Measurements from ENCODE around the gene TRUB2. TPM values are rescaled to one million over a fixed set of nuclear protein-coding genes. Genes with fewer than 3 reads are reported as not detected.

TRUB2 gene
- total RNA-seq, 1 experiment from 2014 or later, result 42.1 TPM

- DNase-seq (ENCODE audit: low read depth, low spot score), result no peak
- Histone ChIP-seq H3K4me1 (ENCODE audit: control insufficient read depth in 1 of 2, insufficient read depth in 2 of 2, low read length in 2 of 2) (peaks cover 13 to 16% of the 10 kb centered on the region in 2 experiments; a peak in 3 of 4 replicates), H3K4me2 (ENCODE audit: low read length) (no peak overlapping the region), H3K9me3 (ENCODE audit: control insufficient read depth in 1 of 2, insufficient read depth in 1 of 2, low read depth in 1 of 2, low read length in 2 of 2) (no peaks in the 10 kb centered on the region), H3K9me2 (ENCODE audit: insufficient read depth) (no peaks in the 10 kb centered on the region), H3K79me2 (ENCODE audit: insufficient read depth, low read length) (peaks cover 29% of the 10 kb centered on the region), H3K36me3 (ENCODE audit: control insufficient read depth in 1 of 2, insufficient read depth in 2 of 2, low read length in 2 of 2) (no peaks in the 10 kb centered on the region), H3K27me3 (ENCODE audit: insufficient read depth, low read length) (no peaks in the 10 kb centered on the region), H4K20me1 (ENCODE audit: insufficient read depth) (no peaks in the 10 kb centered on the region), H3K4me3 (replicated peaks in 1 of 2; ENCODE audit: low read depth in 1 of 2, low read length in 2 of 2) (no peak overlapping the region), H2AFZ (ENCODE audit: low read depth, low read length, poor library complexity, severe bottlenecking) (no peak overlapping the region), H3K27ac (ENCODE audit: low read depth, low read length) (no peak overlapping the region), H3K9ac (ENCODE audit: low read length) (no peak overlapping the region)
- ChIA-PET POLR2A (no interaction called here), RAD21 (ENCODE audit: low non-redundant PET in 1 of 2, low total read pairs in 2 of 2, uncharacterized antibody in 2 of 2, unreplicated experiment in 2 of 2) (no interaction called here), CTCF (interaction anchor here (0.9 kb wide), 1 partner anchor 43 kb away, joined by 5 read pairs; no protein-coding TSS in a partner anchor)
- BruUV-seq (replicated peaks), result no TSS peak
- intact Hi-C loops (cut with micrococcal nuclease), result no loop called here
- TF ChIP-seq SRF (IDR thresholded peaks at IDR 0.05; ENCODE audit: low read depth), result no peak
- TF ChIP-seq POLR2A (IDR thresholded peaks at IDR 0.05; ENCODE audit: borderline replicate concordance, extremely low read depth, insufficient read depth, insufficient read length), result no peak
- no peak for TF ChIP-seq REST (IDR thresholded peaks at IDR 0.05; ENCODE audit: low read depth)
- no peak for TF ChIP-seq FOSL1 (IDR thresholded peaks at IDR 0.05; ENCODE audit: low read depth)
- no peak for TF ChIP-seq TCF7L2 (IDR thresholded peaks at IDR 0.05; ENCODE audit: borderline replicate concordance, extremely low read depth, insufficient read depth, insufficient read length)
- no peak for TF ChIP-seq EZH2 (IDR thresholded peaks at IDR 0.05)
- TF ChIP-seq EZH2phosphoT487 (IDR thresholded peaks at IDR 0.05; ENCODE audit: borderline replicate concordance), result no peak
- TF ChIP-seq CEBPB (IDR thresholded peaks at IDR 0.05; ENCODE audit: low read depth), result no peak
- TF ChIP-seq ZNF274 (IDR thresholded peaks at IDR 0.05; ENCODE audit: low read depth, low read length), result no peak
- ATAC-seq, result no peak
Observed at GRCh38 chr9:128369024-128369706, 46.9 kb upstream of the TRUB2 start.

Measured in HCT116 (cell line).